Measurements from ENCODE around the gene TMED1. TPM values are rescaled to one million over a fixed set of nuclear protein-coding genes. Genes with fewer than 3 reads are reported as not detected.

Gene TMED1
- total RNA-seq (2014; rRNA removed; shearing (Covaris generic)) (28.5 and 37.2 TPM in 2 replicates), polyA plus RNA-seq (2016; fragmentation: Nextera tagmentation; extraction: Ambion mirVana) (27.7 and 29.7 TPM in 2 replicates)
- long read RNA-seq, transcript TMED1-201 (4 exons, 1,340 nt): major isoform, 44 of 46 reads
- long read RNA-seq, partial matches to known transcripts: 0 of 46 reads
- long read RNA-seq, other reads (novel, unspliced or antisense): 2 of 46 reads

- Histone ChIP-seq H3K36me3 (ENCODE audit: insufficient read depth) (0 out of 2 replicates have a peak, but pooled peaks cover 3% of the 10 kb centered on the region), H3K79me2 (replicated peaks; ENCODE audit: insufficient read depth) (no peaks in the 10 kb centered on the region), H4K20me1 (replicated peaks; ENCODE audit: insufficient read depth) (peaks cover 3% of the 10 kb centered on the region; the same call in 1 of the 2 replicates), H3F3A (replicated peaks; ENCODE audit: low read depth) (peaks cover 6% of the 10 kb centered on the region; the same call in 1 of the 2 replicates), H3K27me3 (ENCODE audit: insufficient read depth) (peaks cover 6% of the 10 kb centered on the region), H3K27ac (ENCODE audit: low read depth) (peak within 1 kb of the TSS; percentile 98), H3K4me1 (ENCODE audit: insufficient read depth) (no peaks in the 10 kb centered on the region), H2AFZ (peak within 1 kb of the TSS; percentile 48; the same call in 1 of the 2 replicates), H3K4me2 (peak within 1 kb of the TSS; percentile 74), H3K4me3 (peak within 1 kb of the TSS; percentile 66), H3K9me2 (ENCODE audit: insufficient read depth) (peaks cover 6% of the 10 kb centered on the region)
- peak; percentile 100 for DNase-seq (ENCODE audit: low spot score)
- H3K27me3 Mint-ChIP-seq (ENCODE audit: insufficient read depth, low read depth, poor library complexity): peaks cover 20% of the 10 kb centered on the region
- H3K27ac Mint-ChIP-seq: peak within 1 kb of the TSS; percentile 100
- no peaks in the 10 kb centered on the region for H3K4me1 Mint-ChIP-seq
- H3K9me3 Mint-ChIP-seq: peaks cover 40% of the 10 kb centered on the region
- peak; percentile 93 for ATAC-seq
- peak within 1 kb of the TSS; percentile 91 for H3K4me3 Mint-ChIP-seq
- H3K36me3 Mint-ChIP-seq (ENCODE audit: low read depth): peaks cover 30% of the 10 kb centered on the region; the same call in 2 of the 3 replicates
- TF ChIP-seq POLR2AphosphoS5 (IDR thresholded peaks at IDR 0.05; ENCODE audit: low read depth) (peak; percentile 88), EZH2phosphoT487 (IDR thresholded peaks at IDR 0.05; ENCODE audit: unreplicated experiment) (no peak), EZH2 (IDR thresholded peaks at IDR 0.05; ENCODE audit: low read depth, unreplicated experiment) (no peak), CTCF (conservative IDR thresholded peaks at IDR 0.05; ENCODE audit: low read depth in 2 of 2) (peak in 1 of 2 experiments; percentile 25; a peak in 2 of 4 replicates)
Observed at GRCh38 chr19:10835754-10836478, at the start of gene TMED1. Gene TMED1, minus strand, starts transcription at chr19:10836212. Its CDS starts 21 bp downstream, at chr19:10836191.

- H4K20me1 ChIP-seq (replicated peaks; ENCODE audit: insufficient read depth): peaks cover 5% of the 10 kb centered on the region
- peaks cover 39% of the 10 kb centered on the region for H3F3A ChIP-seq (replicated peaks; ENCODE audit: low read depth)
- H3K4me3 ChIP-seq: no peak overlapping the region
- ATAC-seq (peak; percentile 15), DNase-seq (ENCODE audit: low spot score) (peak; percentile 83)
- peaks cover 8% of the 10 kb centered on the region for H3K27me3 Mint-ChIP-seq (ENCODE audit: insufficient read depth, low read depth, poor library complexity)
- no peaks in the 10 kb centered on the region for H3K36me3 Mint-ChIP-seq (ENCODE audit: low read depth)
- H3K4me1 ChIP-seq (ENCODE audit: insufficient read depth): peaks cover 84% of the 10 kb centered on the region
- peak overlapping the region; percentile 97 for H3K27ac ChIP-seq (ENCODE audit: low read depth)
- peak overlapping the region; percentile 82 for H3K27ac Mint-ChIP-seq
- H3K4me3 Mint-ChIP-seq: peak overlapping the region; percentile 20; the same call in 2 of the 3 replicates
- no peaks in the 10 kb centered on the region for H3K27me3 ChIP-seq (ENCODE audit: insufficient read depth)
- H3K4me2 ChIP-seq: peak overlapping the region; percentile 65
- no peaks in the 10 kb centered on the region for H3K9me2 ChIP-seq (ENCODE audit: insufficient read depth)
- H3K36me3 ChIP-seq (ENCODE audit: insufficient read depth): no peaks in the 10 kb centered on the region
- H3K4me1 Mint-ChIP-seq: peaks cover 62% of the 10 kb centered on the region
- no peak overlapping the region for H2AFZ ChIP-seq
- H3K9me3 Mint-ChIP-seq: no peaks in the 10 kb centered on the region
- peaks cover 97% of the 10 kb centered on the region for H3K79me2 ChIP-seq (replicated peaks; ENCODE audit: insufficient read depth)
- TF ChIP-seq ZNF462 (CRISPR knock-in tag; IDR thresholded peaks at IDR 0.05): no peak
- TF ChIP-seq CTCF (conservative IDR thresholded peaks at IDR 0.05; ENCODE audit: low read depth in 2 of 2): no peak
Observed at GRCh38 chr19:10885201-10886169, 49.5 kb upstream of the TMED1 start.
